ENCODE results near the gene UVSSA. TPM values are rescaled to one million over a fixed set of nuclear protein-coding genes. Genes with fewer than 3 reads are reported as not detected.

UVSSA gene
- polyA plus RNA-seq, 1 experiment = 5.8 TPM

- POLR2A ChIA-PET = interaction anchor here (0.8 kb wide), 1 partner anchor 10 kb away, joined by 3 read pairs; the partner anchor contains the start of gene UVSSA
These were observed 9.4 kb downstream of the UVSSA start for GRCh38 chr4:1356181-1356998.

GRCh38 chr4:1357356-1358248, 10.6 kb downstream of the UVSSA start:
- ChIA-PET POLR2A (no interaction called here), CTCF (interaction anchor here (0.7 to 9.9 kb wide), 10 partner anchors 8 to 365 kb away, joined by 3 to 103 read pairs (median 8); partner anchors contain the start of gene UVSSA)

More at GRCh38 chr4:1356181-1356998, 9.4 kb downstream of the UVSSA start:
- DNase-seq (ENCODE audit: low read depth) = no peak
- no peaks in the 10 kb centered on the region for H3K27me3 ChIP-seq (ENCODE audit: control insufficient read depth, insufficient read depth, low read length)
- no peak overlapping the region for H3K4me3 ChIP-seq (ENCODE audit: low read depth, low read length)
- TF ChIP-seq CTCF (IDR thresholded peaks at IDR 0.05; ENCODE audit: insufficient read depth, low read depth, low read length) = peak; percentile 89
- peaks cover 20% of the 10 kb centered on the region for H3K36me3 ChIP-seq (ENCODE audit: control insufficient read depth, insufficient read depth, low read length)
- CTCF ChIA-PET = interaction anchor here (0.6 to 9.9 kb wide), 37 partner anchors 9 to 373 kb away, joined by 3 to 103 read pairs (median 4); partner anchors contain the start of gene UVSSA

GRCh38 chr4:1358421-1359143, 11.6 kb downstream of the UVSSA start:
- POLR2A ChIA-PET = no interaction called here

More at GRCh38 chr4:1357356-1358248, 10.6 kb downstream of the UVSSA start:
- no peak overlapping the region for H3K4me3 ChIP-seq (ENCODE audit: low read depth, low read length)
- peaks cover 15% of the 10 kb centered on the region for H3K36me3 ChIP-seq (ENCODE audit: control insufficient read depth, insufficient read depth, low read length)
- TF ChIP-seq CTCF (IDR thresholded peaks at IDR 0.05; ENCODE audit: insufficient read depth, low read depth, low read length) = no peak
- H3K27me3 ChIP-seq (ENCODE audit: control insufficient read depth, insufficient read depth, low read length) = no peaks in the 10 kb centered on the region
- no peak for DNase-seq (ENCODE audit: low read depth)

GRCh38 chr4:1359144-1359501, 12.1 kb downstream of the UVSSA start:
- peaks cover 12% of the 10 kb centered on the region for H3K36me3 ChIP-seq (ENCODE audit: control insufficient read depth, insufficient read depth, low read length)
- CTCF ChIA-PET = interaction anchor here (0.6 to 9.9 kb wide), 3 partner anchors 154 to 424 kb away, joined by 4 to 103 read pairs (median 12); no protein-coding TSS in a partner anchor
- POLR2A ChIA-PET = no interaction called here
- no peak for DNase-seq (ENCODE audit: low read depth)
- H3K27me3 ChIP-seq (ENCODE audit: control insufficient read depth, insufficient read depth, low read length) = no peaks in the 10 kb centered on the region
- H3K4me3 ChIP-seq (ENCODE audit: low read depth, low read length) = no peak overlapping the region
- no peak for TF ChIP-seq CTCF (IDR thresholded peaks at IDR 0.05; ENCODE audit: insufficient read depth, low read depth, low read length)

More at GRCh38 chr4:1358421-1359143, 11.6 kb downstream of the UVSSA start:
- peaks cover 13% of the 10 kb centered on the region for H3K36me3 ChIP-seq (ENCODE audit: control insufficient read depth, insufficient read depth, low read length)
- H3K4me3 ChIP-seq (ENCODE audit: low read depth, low read length) = no peak overlapping the region
- no peaks in the 10 kb centered on the region for H3K27me3 ChIP-seq (ENCODE audit: control insufficient read depth, insufficient read depth, low read length)
- no peak for TF ChIP-seq CTCF (IDR thresholded peaks at IDR 0.05; ENCODE audit: insufficient read depth, low read depth, low read length)
- no peak for DNase-seq (ENCODE audit: low read depth)
- CTCF ChIA-PET = interaction anchor here (0.6 to 9.9 kb wide), 3 partner anchors 155 to 425 kb away, joined by 4 to 103 read pairs (median 12); no protein-coding TSS in a partner anchor
